ENCODE measurements around the gene LRFN3. TPM values are rescaled to one million over a fixed set of nuclear protein-coding genes. Genes with fewer than 3 reads are reported as not detected.

Gene LRFN3
- total and polyA plus RNA-seq, 2 donors (not counting 1 experiment from before 2014, with no cell fraction given): 0.79 to 1.6 TPM

GRCh38 chr19:35966771-35967170 lies 30.6 kb downstream of the LRFN3 start:
- Mint-ChIP-seq H3K27ac (no peak overlapping the region), H3K27me3 (peaks cover 22% of the 10 kb centered on the region), H3K4me1 (no peaks in the 10 kb centered on the region), H3K4me3 (no peak overlapping the region), H3K9me3 (ENCODE audit: insufficient read depth) (no peaks in the 10 kb centered on the region)
- H3K4me1 ChIP-seq (ENCODE audit: control insufficient read depth in 2 of 2, insufficient read depth in 2 of 2, low read length in 2 of 2): no peaks in the 10 kb centered on the region
- H3K4me3 ChIP-seq (ENCODE audit: control extremely low read depth in 1 of 5, extremely low read depth in 1 of 5, insufficient read depth in 1 of 5, low read depth in 2 of 5, low read length in 4 of 5): no peak overlapping the region
- H3K36me3 ChIP-seq (replicated peaks in 1 of 2; ENCODE audit: control extremely low read depth in 1 of 2, control insufficient read depth in 1 of 2, extremely low read depth in 1 of 2, insufficient read depth in 2 of 2, low read length in 1 of 2): no peaks in the 10 kb centered on the region
- intact Hi-C loops (cut with micrococcal nuclease): no loop called here
- no peak overlapping the region for H3K4me2 ChIP-seq (replicated peaks; ENCODE audit: low read depth, low read length, poor library complexity, severe bottlenecking)
- H2AFZ ChIP-seq (ENCODE audit: insufficient read depth, low read depth, low read length, poor library complexity, severe bottlenecking): no peak overlapping the region
- TF ChIP-seq CTCF (IDR thresholded peaks at IDR 0.05) (no peak), EZH2 (IDR thresholded peaks at IDR 0.05; ENCODE audit: borderline replicate concordance, insufficient read depth, low read depth, low read length, poor library complexity, severe bottlenecking) (no peak)
- H4K20me1 ChIP-seq (ENCODE audit: control insufficient read depth, insufficient read depth, low read length, poor library complexity, severe bottlenecking): no peaks in the 10 kb centered on the region
- ChIA-PET CTCF (interaction anchor here (0.7 kb wide), 1 partner anchor 134 kb away, joined by 4 read pairs; no protein-coding TSS in a partner anchor), POLR2A (no interaction called here)
- no peaks in the 10 kb centered on the region for H3K9me3 ChIP-seq (ENCODE audit: control extremely low read depth in 1 of 3, control insufficient read depth in 2 of 3, insufficient read depth in 1 of 3, low read length in 2 of 3)
- no peak overlapping the region for H3K27ac ChIP-seq (ENCODE audit: low read length in 2 of 2)
- WGBS (ENCODE audit: insufficient coverage): 85% methylated on average over 3 of the region's 3 CpGs
- H3K79me2 ChIP-seq (ENCODE audit: control insufficient read depth, insufficient read depth, low read length): no peaks in the 10 kb centered on the region
- no peak for ATAC-seq (ENCODE audit: low read depth)
- no peak for DNase-seq
- no peak overlapping the region for H3K9ac ChIP-seq (ENCODE audit: low read length)
- H3K27me3 ChIP-seq (replicated peaks in 1 of 4; ENCODE audit: control extremely low read depth in 1 of 4, control insufficient read depth in 3 of 4, insufficient read depth in 4 of 4, low read length in 3 of 4): peaks cover 0 to 7% (median 5%) of the 10 kb centered on the region in 4 experiments

GRCh38 chr19:35973487-35973886 lies 37.3 kb downstream of the LRFN3 start:
- Mint-ChIP-seq H3K27ac (no peak overlapping the region), H3K4me1 (no peaks in the 10 kb centered on the region), H3K27me3 (peaks cover 29% of the 10 kb centered on the region), H3K4me3 (no peak overlapping the region), H3K9me3 (ENCODE audit: insufficient read depth) (no peaks in the 10 kb centered on the region)
- H3K9ac ChIP-seq (ENCODE audit: low read length): no peak overlapping the region
- intact Hi-C loops (cut with micrococcal nuclease): no loop called here
- WGBS (ENCODE audit: insufficient coverage): 52% methylated on average over 8 of the region's 8 CpGs
- POLR2A ChIA-PET: no interaction called here
- ATAC-seq (ENCODE audit: low read depth) (no peak), DNase-seq (no peak)
- no peaks in the 10 kb centered on the region for H4K20me1 ChIP-seq (ENCODE audit: control insufficient read depth, insufficient read depth, low read length, poor library complexity, severe bottlenecking)
- no peaks in the 10 kb centered on the region for H3K36me3 ChIP-seq (replicated peaks in 1 of 2; ENCODE audit: control extremely low read depth in 1 of 2, control insufficient read depth in 1 of 2, extremely low read depth in 1 of 2, insufficient read depth in 2 of 2, low read length in 1 of 2)
- CTCF ChIA-PET: no interaction called here
- H3K4me2 ChIP-seq (replicated peaks; ENCODE audit: low read depth, low read length, poor library complexity, severe bottlenecking): no peak overlapping the region
- TF ChIP-seq CTCF (IDR thresholded peaks at IDR 0.05): no peak
- no peak for TF ChIP-seq EZH2 (IDR thresholded peaks at IDR 0.05; ENCODE audit: borderline replicate concordance, insufficient read depth, low read depth, low read length, poor library complexity, severe bottlenecking)
- H3K79me2 ChIP-seq (ENCODE audit: control insufficient read depth, insufficient read depth, low read length): no peaks in the 10 kb centered on the region
- H3K27me3 ChIP-seq (replicated peaks in 1 of 4; ENCODE audit: control extremely low read depth in 1 of 4, control insufficient read depth in 3 of 4, insufficient read depth in 4 of 4, low read length in 3 of 4): peaks cover 0 to 9% (median 1%) of the 10 kb centered on the region in 4 experiments
- H3K27ac ChIP-seq (ENCODE audit: low read length in 2 of 2): no peak overlapping the region
- H3K4me3 ChIP-seq (ENCODE audit: control extremely low read depth in 1 of 5, extremely low read depth in 1 of 5, insufficient read depth in 1 of 5, low read depth in 2 of 5, low read length in 4 of 5): no peak overlapping the region
- H2AFZ ChIP-seq (ENCODE audit: insufficient read depth, low read depth, low read length, poor library complexity, severe bottlenecking): no peak overlapping the region
- no peaks in the 10 kb centered on the region for H3K4me1 ChIP-seq (ENCODE audit: control insufficient read depth in 2 of 2, insufficient read depth in 2 of 2, low read length in 2 of 2)
- no peaks in the 10 kb centered on the region for H3K9me3 ChIP-seq (ENCODE audit: control extremely low read depth in 1 of 3, control insufficient read depth in 2 of 3, insufficient read depth in 1 of 3, low read length in 2 of 3)
